ENCODE measurements around the gene IGFBP4.

DNA sequence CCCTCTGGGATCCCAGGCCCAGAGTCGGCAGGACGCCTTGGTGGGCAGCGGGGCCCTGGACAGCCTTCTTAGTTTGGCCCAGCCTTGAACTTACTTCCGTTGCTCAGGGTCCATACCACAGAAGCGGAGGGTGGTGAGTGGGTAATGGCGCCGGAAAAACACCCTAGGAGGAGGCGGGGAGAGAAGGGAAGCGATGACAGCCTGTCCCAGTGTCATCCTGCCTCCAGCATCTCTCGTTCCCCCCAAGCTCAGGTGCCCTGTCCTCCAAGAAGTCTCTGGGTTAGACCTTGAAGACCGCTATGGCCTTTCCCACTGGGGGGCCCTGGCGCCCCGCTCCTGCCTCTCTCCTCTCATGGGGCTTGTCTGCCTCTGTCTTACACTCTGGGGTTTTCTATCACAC lies 35.2 kb downstream of the IGFBP4 start:
- TF ChIP-seq, protein P1, sequence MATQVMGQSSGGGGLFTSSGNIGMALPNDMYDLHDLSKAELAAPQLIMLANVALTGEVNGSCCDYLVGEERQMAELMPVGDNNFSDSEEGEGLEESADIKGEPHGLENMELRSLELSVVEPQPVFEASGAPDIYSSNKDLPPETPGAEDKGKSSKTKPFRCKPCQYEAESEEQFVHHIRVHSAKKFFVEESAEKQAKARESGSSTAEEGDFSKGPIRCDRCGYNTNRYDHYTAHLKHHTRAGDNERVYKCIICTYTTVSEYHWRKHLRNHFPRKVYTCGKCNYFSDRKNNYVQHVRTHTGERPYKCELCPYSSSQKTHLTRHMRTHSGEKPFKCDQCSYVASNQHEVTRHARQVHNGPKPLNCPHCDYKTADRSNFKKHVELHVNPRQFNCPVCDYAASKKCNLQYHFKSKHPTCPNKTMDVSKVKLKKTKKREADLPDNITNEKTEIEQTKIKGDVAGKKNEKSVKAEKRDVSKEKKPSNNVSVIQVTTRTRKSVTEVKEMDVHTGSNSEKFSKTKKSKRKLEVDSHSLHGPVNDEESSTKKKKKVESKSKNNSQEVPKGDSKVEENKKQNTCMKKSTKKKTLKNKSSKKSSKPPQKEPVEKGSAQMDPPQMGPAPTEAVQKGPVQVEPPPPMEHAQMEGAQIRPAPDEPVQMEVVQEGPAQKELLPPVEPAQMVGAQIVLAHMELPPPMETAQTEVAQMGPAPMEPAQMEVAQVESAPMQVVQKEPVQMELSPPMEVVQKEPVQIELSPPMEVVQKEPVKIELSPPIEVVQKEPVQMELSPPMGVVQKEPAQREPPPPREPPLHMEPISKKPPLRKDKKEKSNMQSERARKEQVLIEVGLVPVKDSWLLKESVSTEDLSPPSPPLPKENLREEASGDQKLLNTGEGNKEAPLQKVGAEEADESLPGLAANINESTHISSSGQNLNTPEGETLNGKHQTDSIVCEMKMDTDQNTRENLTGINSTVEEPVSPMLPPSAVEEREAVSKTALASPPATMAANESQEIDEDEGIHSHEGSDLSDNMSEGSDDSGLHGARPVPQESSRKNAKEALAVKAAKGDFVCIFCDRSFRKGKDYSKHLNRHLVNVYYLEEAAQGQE (IDR thresholded peaks at IDR 0.05) = no peak
- TF ChIP-seq, protein P2, sequence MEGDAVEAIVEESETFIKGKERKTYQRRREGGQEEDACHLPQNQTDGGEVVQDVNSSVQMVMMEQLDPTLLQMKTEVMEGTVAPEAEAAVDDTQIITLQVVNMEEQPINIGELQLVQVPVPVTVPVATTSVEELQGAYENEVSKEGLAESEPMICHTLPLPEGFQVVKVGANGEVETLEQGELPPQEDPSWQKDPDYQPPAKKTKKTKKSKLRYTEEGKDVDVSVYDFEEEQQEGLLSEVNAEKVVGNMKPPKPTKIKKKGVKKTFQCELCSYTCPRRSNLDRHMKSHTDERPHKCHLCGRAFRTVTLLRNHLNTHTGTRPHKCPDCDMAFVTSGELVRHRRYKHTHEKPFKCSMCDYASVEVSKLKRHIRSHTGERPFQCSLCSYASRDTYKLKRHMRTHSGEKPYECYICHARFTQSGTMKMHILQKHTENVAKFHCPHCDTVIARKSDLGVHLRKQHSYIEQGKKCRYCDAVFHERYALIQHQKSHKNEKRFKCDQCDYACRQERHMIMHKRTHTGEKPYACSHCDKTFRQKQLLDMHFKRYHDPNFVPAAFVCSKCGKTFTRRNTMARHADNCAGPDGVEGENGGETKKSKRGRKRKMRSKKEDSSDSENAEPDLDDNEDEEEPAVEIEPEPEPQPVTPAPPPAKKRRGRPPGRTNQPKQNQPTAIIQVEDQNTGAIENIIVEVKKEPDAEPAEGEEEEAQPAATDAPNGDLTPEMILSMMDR (IDR thresholded peaks at IDR 0.05; ENCODE audit: low read depth, low read length, missing input control) = no peak
- TF ChIP-seq, protein P3, sequence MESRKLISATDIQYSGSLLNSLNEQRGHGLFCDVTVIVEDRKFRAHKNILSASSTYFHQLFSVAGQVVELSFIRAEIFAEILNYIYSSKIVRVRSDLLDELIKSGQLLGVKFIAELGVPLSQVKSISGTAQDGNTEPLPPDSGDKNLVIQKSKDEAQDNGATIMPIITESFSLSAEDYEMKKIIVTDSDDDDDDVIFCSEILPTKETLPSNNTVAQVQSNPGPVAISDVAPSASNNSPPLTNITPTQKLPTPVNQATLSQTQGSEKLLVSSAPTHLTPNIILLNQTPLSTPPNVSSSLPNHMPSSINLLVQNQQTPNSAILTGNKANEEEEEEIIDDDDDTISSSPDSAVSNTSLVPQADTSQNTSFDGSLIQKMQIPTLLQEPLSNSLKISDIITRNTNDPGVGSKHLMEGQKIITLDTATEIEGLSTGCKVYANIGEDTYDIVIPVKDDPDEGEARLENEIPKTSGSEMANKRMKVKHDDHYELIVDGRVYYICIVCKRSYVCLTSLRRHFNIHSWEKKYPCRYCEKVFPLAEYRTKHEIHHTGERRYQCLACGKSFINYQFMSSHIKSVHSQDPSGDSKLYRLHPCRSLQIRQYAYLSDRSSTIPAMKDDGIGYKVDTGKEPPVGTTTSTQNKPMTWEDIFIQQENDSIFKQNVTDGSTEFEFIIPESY (IDR thresholded peaks at IDR 0.05) = no peak
- TF ChIP-seq, protein P4, sequence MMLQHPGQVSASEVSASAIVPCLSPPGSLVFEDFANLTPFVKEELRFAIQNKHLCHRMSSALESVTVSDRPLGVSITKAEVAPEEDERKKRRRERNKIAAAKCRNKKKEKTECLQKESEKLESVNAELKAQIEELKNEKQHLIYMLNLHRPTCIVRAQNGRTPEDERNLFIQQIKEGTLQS (IDR thresholded peaks at IDR 0.05) = no peak
- TF ChIP-seq FOXA1 (IDR thresholded peaks at IDR 0.05) (no peak), YY1 (IDR thresholded peaks at IDR 0.05) (no peak), SP1 (IDR thresholded peaks at IDR 0.05) (no peak), JUND (IDR thresholded peaks at IDR 0.05) (no peak), TAF1 (conservative IDR thresholded peaks at IDR 0.05) (no peak)
- TF ChIP-seq, protein P5, sequence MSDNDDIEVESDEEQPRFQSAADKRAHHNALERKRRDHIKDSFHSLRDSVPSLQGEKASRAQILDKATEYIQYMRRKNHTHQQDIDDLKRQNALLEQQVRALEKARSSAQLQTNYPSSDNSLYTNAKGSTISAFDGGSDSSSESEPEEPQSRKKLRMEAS (IDR thresholded peaks at IDR 0.05) = no peak

Measured in liver (tissue), 3 donors.